SK-N-SH (cell line): ENCODE results near the gene YKT6. TPM values are rescaled to one million over a fixed set of nuclear protein-coding genes. Genes with fewer than 3 reads are reported as not detected.

ENCODE experiments used
- CTCF ChIA-PET: fragments of 300-600, 350-600 bp; formaldehyde crosslinking; extraction: SDS; loops from one replicate; lab custom pipeline; 2021; lab: Yijun Ruan, JAX
- POLR2A ChIA-PET: fragments of 350-600 bp; sonication (Branson Sonifier 250); formaldehyde crosslinking; extraction: SDS; loops from one replicate; lab custom pipeline; 2020; ENCODE audit warnings: antibody characterized with exemption, inconsistent platforms; lab: Yijun Ruan, JAX
- DNase-seq: peaks from one replicate; pipeline ENCODE4 v3.0.0; 2012
- H2AFZ ChIP-seq: fragments of 200-600 bp; sonication (generic); 2 replicates; pipeline ENCODE4 v1.8.1; 2016; ENCODE audit warnings: antibody characterized with exemption, mild to moderate bottlenecking, low read depth
- H3F3A ChIP-seq: fragments of 200-600 bp; sonication (generic); replicated peaks from 2 replicates; pipeline ENCODE3; 2016; ENCODE audit warnings: antibody characterized with exemption, mild to moderate bottlenecking; ENCODE audit not compliant: insufficient read depth
- H3K27ac ChIP-seq, 2 experiments: fragments of 200-500 bp in 1 of 2; fragments of 200-600 bp in 1 of 2; sonication (Bioruptor generic) in 1 of 2; sonication (generic), shearing (Covaris generic) in 1 of 2; 2 replicates each; pipeline versions ENCODE4 v1.5.1 to v1.6.1; 2014 to 2016; ENCODE audit warnings: low read depth in 2 of 2, inconsistent platforms in 1 of 2, low read length in 1 of 2, mild to moderate bottlenecking in 1 of 2, mixed read lengths in 1 of 2
- H3K27me3 ChIP-seq: fragments of 200-600 bp; sonication (generic), shearing (Covaris generic); 2 replicates; pipeline ENCODE4 v1.6.1; 2016; ENCODE audit warnings: mixed run types; ENCODE audit not compliant: insufficient read depth
- H3K36me3 ChIP-seq, 2 experiments: fragments of 200-500 bp in 1 of 2; fragments of 200-600 bp in 1 of 2; sonication (Bioruptor generic) in 1 of 2; sonication (generic) in 1 of 2; replicated peaks in 1 of 2; 2 replicates each; pipeline versions ENCODE3 to v1.5.1; 2014 to 2016; ENCODE audit warnings: low read length in 1 of 2, mild to moderate bottlenecking in 1 of 2; ENCODE audit not compliant: insufficient read depth in 2 of 2, control insufficient read depth in 1 of 2
- H3K4me1 ChIP-seq, 2 experiments: fragments of 200-500 bp in 1 of 2; fragments of 200-600 bp in 1 of 2; sonication (Bioruptor generic) in 1 of 2; sonication (generic), shearing (Covaris generic) in 1 of 2; 2 replicates each; pipeline versions ENCODE4 v1.5.1 to v1.6.1; 2014 to 2016; ENCODE audit warnings: low read depth in 1 of 2, low read length in 1 of 2, mixed run types in 1 of 2; ENCODE audit not compliant: insufficient read depth in 2 of 2, control insufficient read depth in 1 of 2
- H3K4me2 ChIP-seq: fragments of 200-600 bp; sonication (generic), shearing (Covaris generic); 2 replicates; pipeline ENCODE4 v1.6.1; 2017; ENCODE audit warnings: mixed run types
- H3K4me3 ChIP-seq, 2 experiments: fragments of 200-500 bp in 1 of 2; fragments of 200-600 bp in 1 of 2; sonication (Bioruptor generic) in 1 of 2; sonication (generic), shearing (Covaris generic) in 1 of 2; 2 replicates each; pipeline versions ENCODE4 v1.5.1 to v1.8.1; 2014 to 2016; ENCODE audit warnings: low read depth in 2 of 2, inconsistent platforms in 1 of 2, low read length in 1 of 2, mild to moderate bottlenecking in 1 of 2, mixed read lengths in 1 of 2, moderate library complexity in 1 of 2
- H3K79me2 ChIP-seq: fragments of 200-600 bp; sonication (generic); 2 replicates; pipeline ENCODE4 v1.8.1; 2017; ENCODE audit warnings: mild to moderate bottlenecking; ENCODE audit not compliant: insufficient read depth
- H3K9ac ChIP-seq: fragments of 200-600 bp; sonication (generic); 2 replicates; pipeline ENCODE4 v1.6.1; 2017; ENCODE audit warnings: mixed run types
- H3K9me2 ChIP-seq: fragments of 200-600 bp; sonication (generic); 2 replicates; pipeline ENCODE4 v1.6.1; 2017; ENCODE audit warnings: mixed run types
- H3K9me3 ChIP-seq: fragments of 200-600 bp; sonication (generic); 2 replicates; pipeline ENCODE4 v1.6.1; 2017; ENCODE audit warnings: mixed run types, mild to moderate bottlenecking, moderate library complexity
- H4K20me1 ChIP-seq: fragments of 200-600 bp; sonication (generic); 2 replicates; pipeline ENCODE4 v1.6.1; 2017; ENCODE audit warnings: mild to moderate bottlenecking, mixed run types; ENCODE audit not compliant: insufficient read depth
- CHD2 ChIP-seq: fragments of 150-350 bp; IDR thresholded peaks from 2 replicates; pipeline ENCODE4 v1.6.1; 2018; ENCODE audit warnings: low read length; ENCODE audit not compliant: partially characterized antibody
- FOXJ3 ChIP-seq: sonication (generic); formaldehyde crosslinking; IDR thresholded peaks from 2 replicates; pipeline ENCODE4 v1.5.1; 2020; ENCODE audit warnings: mild to moderate bottlenecking, missing genetic modification reagents
- FOXM1 ChIP-seq: IDR thresholded peaks from 2 replicates; pipeline ENCODE4 v1.4.0; 2012; ENCODE audit warnings: low read depth, mild to moderate bottlenecking
- JUND ChIP-seq: IDR thresholded peaks from 2 replicates; pipeline ENCODE4 v1.4.0; 2012
- POLR2AphosphoS5 ChIP-seq: IDR thresholded peaks from 2 replicates; pipeline ENCODE4 v1.6.1; 2012; ENCODE audit warnings: low read depth, low read length
- RFX5 ChIP-seq: IDR thresholded peaks from 2 replicates; pipeline ENCODE4 v1.6.1; 2012; ENCODE audit warnings: mild to moderate bottlenecking, improper control_type of control experiment, low read length
- SMC3 ChIP-seq: IDR thresholded peaks from 2 replicates; pipeline ENCODE4 v1.6.1; 2012; ENCODE audit warnings: low read depth, low read length, improper control_type of control experiment
- TCF12 ChIP-seq: IDR thresholded peaks from 2 replicates; pipeline ENCODE4 v1.4.0; 2012
- ZBTB33 ChIP-seq: IDR thresholded peaks from 2 replicates; pipeline ENCODE4 v1.4.0; 2012; ENCODE audit warnings: low read depth, borderline replicate concordance
- WGBS: methylation state at CpG from one replicate; pipeline ENCODE4 v1.1.6; 2017; ENCODE audit warnings: low lambda C conversion rate; 5-methylcytosine and 5-hydroxymethylcytosine counted together
- polyA plus RNA-seq, 3 experiments: library from polyadenylated mRNA; depleted of rRNA; stranded (reverse); fragments of >200 nt; gene quantifications; 2 replicates each; pipeline ENCODE4 v1.2.3, GENCODE V29; 2012
- TF ChIP-seq, protein P1 (sequence below): IDR thresholded peaks from 2 replicates; pipeline ENCODE4 v1.4.0; 2012; ENCODE audit warnings: low read depth, borderline replicate concordance
- TF ChIP-seq, protein P2 (sequence below): fragments of 150-350 bp; IDR thresholded peaks from 2 replicates; pipeline ENCODE4 v1.6.1; 2017; ENCODE audit warnings: antibody characterized with exemption, low read length, low read depth, borderline replicate concordance
- TF ChIP-seq, protein P3 (sequence below): fragments of 200-600 bp; sonication (generic); IDR thresholded peaks from 2 replicates; pipeline ENCODE4 v1.6.1; 2017; ENCODE audit warnings: antibody characterized with exemption, mild to moderate bottlenecking, moderate library complexity
- TF ChIP-seq, protein P4 (sequence below): fragments of 150-350 bp; IDR thresholded peaks from 2 replicates; pipeline ENCODE4 v1.6.1; 2016; ENCODE audit warnings: mild to moderate bottlenecking, low read depth, low read length

Gene YKT6
- polyA plus RNA-seq, 1 of the 3 experiments (the other 2 are of a cell fraction) = 170 TPM

DNA sequence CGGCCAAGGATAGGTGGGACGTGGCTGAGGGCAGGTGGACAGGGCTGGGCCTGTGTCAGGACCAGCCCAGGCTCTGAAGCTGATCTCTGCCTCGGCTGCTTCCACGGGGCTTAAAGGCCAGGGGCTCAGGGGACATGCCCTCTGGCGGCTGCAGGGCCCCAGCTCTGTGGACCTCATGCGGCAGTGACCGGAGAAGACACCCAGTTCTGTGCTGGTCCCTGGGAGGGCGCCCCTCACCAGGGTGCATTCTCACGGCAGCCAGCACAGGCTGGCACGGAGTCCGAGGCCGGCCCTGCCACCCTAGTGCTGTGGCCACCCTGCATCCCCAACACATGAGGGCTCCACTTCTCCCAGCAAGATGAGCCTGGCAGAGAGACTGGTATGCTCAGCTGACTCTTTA lies 30.3 kb downstream of the YKT6 start:
- Histone ChIP-seq H3K79me2 (no peaks in the 10 kb centered on the region), H3K36me3 (no peaks in the 10 kb centered on the region), H3K4me3 (no peak overlapping the region), H3K9ac (no peak overlapping the region), H2AFZ (no peak overlapping the region), H3K4me2 (no peak overlapping the region), H3K9me2 (no peaks in the 10 kb centered on the region), H3K4me1 (peaks cover 0 to 26% of the 10 kb centered on the region in 2 experiments; a peak in 1 of 4 replicates), H3K27me3 (no peaks in the 10 kb centered on the region), H3F3A (no peaks in the 10 kb centered on the region), H3K9me3 (no peaks in the 10 kb centered on the region), H3K27ac (no peak overlapping the region), H4K20me1 (no peaks in the 10 kb centered on the region)
- no peak for TF ChIP-seq POLR2AphosphoS5
- TF ChIP-seq, protein P1, sequence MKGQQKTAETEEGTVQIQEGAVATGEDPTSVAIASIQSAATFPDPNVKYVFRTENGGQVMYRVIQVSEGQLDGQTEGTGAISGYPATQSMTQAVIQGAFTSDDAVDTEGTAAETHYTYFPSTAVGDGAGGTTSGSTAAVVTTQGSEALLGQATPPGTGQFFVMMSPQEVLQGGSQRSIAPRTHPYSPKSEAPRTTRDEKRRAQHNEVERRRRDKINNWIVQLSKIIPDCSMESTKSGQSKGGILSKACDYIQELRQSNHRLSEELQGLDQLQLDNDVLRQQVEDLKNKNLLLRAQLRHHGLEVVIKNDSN = no peak
- TF ChIP-seq RFX5 = no peak
- no peak for TF ChIP-seq TCF12
- TF ChIP-seq FOXM1 = no peak
- TF ChIP-seq, protein P2, sequence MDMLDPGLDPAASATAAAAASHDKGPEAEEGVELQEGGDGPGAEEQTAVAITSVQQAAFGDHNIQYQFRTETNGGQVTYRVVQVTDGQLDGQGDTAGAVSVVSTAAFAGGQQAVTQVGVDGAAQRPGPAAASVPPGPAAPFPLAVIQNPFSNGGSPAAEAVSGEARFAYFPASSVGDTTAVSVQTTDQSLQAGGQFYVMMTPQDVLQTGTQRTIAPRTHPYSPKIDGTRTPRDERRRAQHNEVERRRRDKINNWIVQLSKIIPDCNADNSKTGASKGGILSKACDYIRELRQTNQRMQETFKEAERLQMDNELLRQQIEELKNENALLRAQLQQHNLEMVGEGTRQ = no peak
- TF ChIP-seq SMC3 = no peak
- no peak for TF ChIP-seq ZBTB33
- TF ChIP-seq CHD2 = no peak
- TF ChIP-seq, protein P3, sequence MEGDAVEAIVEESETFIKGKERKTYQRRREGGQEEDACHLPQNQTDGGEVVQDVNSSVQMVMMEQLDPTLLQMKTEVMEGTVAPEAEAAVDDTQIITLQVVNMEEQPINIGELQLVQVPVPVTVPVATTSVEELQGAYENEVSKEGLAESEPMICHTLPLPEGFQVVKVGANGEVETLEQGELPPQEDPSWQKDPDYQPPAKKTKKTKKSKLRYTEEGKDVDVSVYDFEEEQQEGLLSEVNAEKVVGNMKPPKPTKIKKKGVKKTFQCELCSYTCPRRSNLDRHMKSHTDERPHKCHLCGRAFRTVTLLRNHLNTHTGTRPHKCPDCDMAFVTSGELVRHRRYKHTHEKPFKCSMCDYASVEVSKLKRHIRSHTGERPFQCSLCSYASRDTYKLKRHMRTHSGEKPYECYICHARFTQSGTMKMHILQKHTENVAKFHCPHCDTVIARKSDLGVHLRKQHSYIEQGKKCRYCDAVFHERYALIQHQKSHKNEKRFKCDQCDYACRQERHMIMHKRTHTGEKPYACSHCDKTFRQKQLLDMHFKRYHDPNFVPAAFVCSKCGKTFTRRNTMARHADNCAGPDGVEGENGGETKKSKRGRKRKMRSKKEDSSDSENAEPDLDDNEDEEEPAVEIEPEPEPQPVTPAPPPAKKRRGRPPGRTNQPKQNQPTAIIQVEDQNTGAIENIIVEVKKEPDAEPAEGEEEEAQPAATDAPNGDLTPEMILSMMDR = no peak
- no peak for TF ChIP-seq FOXJ3
- TF ChIP-seq, protein P4, sequence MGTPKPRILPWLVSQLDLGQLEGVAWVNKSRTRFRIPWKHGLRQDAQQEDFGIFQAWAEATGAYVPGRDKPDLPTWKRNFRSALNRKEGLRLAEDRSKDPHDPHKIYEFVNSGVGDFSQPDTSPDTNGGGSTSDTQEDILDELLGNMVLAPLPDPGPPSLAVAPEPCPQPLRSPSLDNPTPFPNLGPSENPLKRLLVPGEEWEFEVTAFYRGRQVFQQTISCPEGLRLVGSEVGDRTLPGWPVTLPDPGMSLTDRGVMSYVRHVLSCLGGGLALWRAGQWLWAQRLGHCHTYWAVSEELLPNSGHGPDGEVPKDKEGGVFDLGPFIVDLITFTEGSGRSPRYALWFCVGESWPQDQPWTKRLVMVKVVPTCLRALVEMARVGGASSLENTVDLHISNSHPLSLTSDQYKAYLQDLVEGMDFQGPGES = no peak
- TF ChIP-seq JUND = no peak
- no peak for DNase-seq
- ChIA-PET CTCF (interaction anchor here (0.8 to 1.0 kb wide), 2 partner anchors 10 to 159 kb away, joined by 3 to 4 read pairs; no protein-coding TSS in a partner anchor), POLR2A (no interaction called here)
- WGBS = 85% methylated on average over 11 of the region's 12 CpGs
